ENCODE results near the gene ADCY5. TPM values are rescaled to one million over a fixed set of nuclear protein-coding genes. Genes with fewer than 3 reads are reported as not detected.
"Not testable (repeated sequence)": the region's sequence is repeated elsewhere in the genome, so short reads cannot be mapped to it uniquely, and the experiment has no call there.

ADCY5 gene
- total RNA-seq: not detected

- Mint-ChIP-seq H3K27ac (no peak within 1 kb of the TSS), H3K4me1 (no peaks in the 10 kb centered on the region), H3K4me3 (peak within 1 kb of the TSS; percentile 37), H3K27me3 (peaks cover 48% of the 10 kb centered on the region), H3K9me3 (no peaks in the 10 kb centered on the region), H3K36me3 (ENCODE audit: low read depth) (no peaks in the 10 kb centered on the region)
- ATAC-seq (replicated peaks): no peak
These were observed at the start of gene ADCY5 for GRCh38 chr3:123448536-123449101. Gene ADCY5 (minus strand): TSS chr3:123449090. CDS start chr3:123448545, 545 bp downstream.

- Mint-ChIP-seq H3K27ac (no peak overlapping the region), H3K4me3 (no peak overlapping the region)
- no peak for ATAC-seq (replicated peaks)
These were observed 45.0 kb upstream of the ADCY5 start for GRCh38 chr3:123493912-123494311.

GRCh38 chr3:123491966-123492587 lies 43.2 kb upstream of the ADCY5 start:
- H3K27ac Mint-ChIP-seq: no peak overlapping the region
- H3K9me3 Mint-ChIP-seq: no peaks in the 10 kb centered on the region
- H3K4me3 Mint-ChIP-seq: no peak overlapping the region
- no peaks in the 10 kb centered on the region for H3K4me1 Mint-ChIP-seq
- peaks cover 37% of the 10 kb centered on the region for H3K36me3 Mint-ChIP-seq (ENCODE audit: low read depth)
- ATAC-seq (replicated peaks): no peak
- H3K27me3 Mint-ChIP-seq: no peaks in the 10 kb centered on the region

More at GRCh38 chr3:123493912-123494311, 45.0 kb upstream of the ADCY5 start:
- Mint-ChIP-seq H3K27me3 (no peaks in the 10 kb centered on the region), H3K36me3 (ENCODE audit: low read depth) (peaks cover 52% of the 10 kb centered on the region), H3K4me1 (no peaks in the 10 kb centered on the region), H3K9me3 (no peaks in the 10 kb centered on the region)

GRCh38 chr3:123489400-123490004 lies 40.6 kb upstream of the ADCY5 start:
- Mint-ChIP-seq H3K27me3 (peaks cover 4% of the 10 kb centered on the region), H3K9me3 (no peaks in the 10 kb centered on the region), H3K4me1 (no peaks in the 10 kb centered on the region), H3K36me3 (ENCODE audit: low read depth) (peaks cover 18% of the 10 kb centered on the region), H3K27ac (no peak overlapping the region), H3K4me3 (no peak overlapping the region)
- peak; percentile 45 for ATAC-seq (replicated peaks)

GRCh38 chr3:123488645-123489347 lies 39.9 kb upstream of the ADCY5 start:
- no peak for ATAC-seq (replicated peaks)
- peaks cover 11% of the 10 kb centered on the region for H3K36me3 Mint-ChIP-seq (ENCODE audit: low read depth)
- no peak overlapping the region for H3K27ac Mint-ChIP-seq
- no peaks in the 10 kb centered on the region for H3K9me3 Mint-ChIP-seq
- no peaks in the 10 kb centered on the region for H3K4me1 Mint-ChIP-seq
- H3K4me3 Mint-ChIP-seq: no peak overlapping the region
- peaks cover 4% of the 10 kb centered on the region for H3K27me3 Mint-ChIP-seq

- not testable (repeated sequence) for H3K36me3 Mint-ChIP-seq (ENCODE audit: low read depth)
These were observed 38.2 kb upstream of the ADCY5 start for GRCh38 chr3:123487063-123487462.

GRCh38 chr3:123486460-123486859 lies 37.6 kb upstream of the ADCY5 start:
- Mint-ChIP-seq H3K27me3 (peaks cover 4% of the 10 kb centered on the region), H3K4me1 (no peaks in the 10 kb centered on the region), H3K4me3 (no peak overlapping the region), H3K9me3 (no peaks in the 10 kb centered on the region), H3K36me3 (ENCODE audit: low read depth) (peaks cover 5% of the 10 kb centered on the region), H3K27ac (no peak overlapping the region)
- ATAC-seq (replicated peaks): no peak

More at GRCh38 chr3:123487063-123487462, 38.2 kb upstream of the ADCY5 start:
- H3K4me1 Mint-ChIP-seq; H3K9me3 Mint-ChIP-seq; H3K4me3 Mint-ChIP-seq; ATAC-seq (replicated peaks); H3K27ac Mint-ChIP-seq; H3K27me3 Mint-ChIP-seq: not testable (repeated sequence)

GRCh38 chr3:123485551-123485950 lies 36.7 kb upstream of the ADCY5 start:
- Mint-ChIP-seq H3K36me3 (ENCODE audit: low read depth) (no peaks in the 10 kb centered on the region), H3K27ac (no peak overlapping the region)
- no peak for ATAC-seq (replicated peaks)

GRCh38 chr3:123483146-123483545 lies 34.3 kb upstream of the ADCY5 start:
- no peak overlapping the region for H3K4me3 Mint-ChIP-seq
- no peaks in the 10 kb centered on the region for H3K36me3 Mint-ChIP-seq (ENCODE audit: low read depth)
- no peak overlapping the region for H3K27ac Mint-ChIP-seq
- H3K27me3 Mint-ChIP-seq: peaks cover 16% of the 10 kb centered on the region
- ATAC-seq (replicated peaks): no peak
- no peaks in the 10 kb centered on the region for H3K4me1 Mint-ChIP-seq
- no peaks in the 10 kb centered on the region for H3K9me3 Mint-ChIP-seq

More at GRCh38 chr3:123485551-123485950, 36.7 kb upstream of the ADCY5 start:
- Mint-ChIP-seq H3K4me3 (no peak overlapping the region), H3K4me1 (no peaks in the 10 kb centered on the region), H3K9me3 (no peaks in the 10 kb centered on the region), H3K27me3 (peaks cover 8% of the 10 kb centered on the region)

GRCh38 chr3:123481722-123482457 lies 33.0 kb upstream of the ADCY5 start:
- peaks cover 24% of the 10 kb centered on the region for H3K27me3 Mint-ChIP-seq
- H3K27ac Mint-ChIP-seq: no peak overlapping the region
- H3K36me3 Mint-ChIP-seq (ENCODE audit: low read depth): no peaks in the 10 kb centered on the region
- ATAC-seq (replicated peaks): no peak
- H3K4me1 Mint-ChIP-seq: no peaks in the 10 kb centered on the region
- no peaks in the 10 kb centered on the region for H3K9me3 Mint-ChIP-seq
- no peak overlapping the region for H3K4me3 Mint-ChIP-seq

GRCh38 chr3:123481071-123481470 lies 32.2 kb upstream of the ADCY5 start:
- Mint-ChIP-seq H3K4me3 (no peak overlapping the region), H3K4me1 (no peaks in the 10 kb centered on the region), H3K27ac (no peak overlapping the region), H3K9me3 (no peaks in the 10 kb centered on the region), H3K36me3 (ENCODE audit: low read depth) (no peaks in the 10 kb centered on the region), H3K27me3 (peaks cover 30% of the 10 kb centered on the region)
- no peak for ATAC-seq (replicated peaks)

- no peak overlapping the region for H3K27ac Mint-ChIP-seq
- H3K4me1 Mint-ChIP-seq: no peaks in the 10 kb centered on the region
- no peak overlapping the region for H3K4me3 Mint-ChIP-seq
- H3K27me3 Mint-ChIP-seq: peaks cover 30% of the 10 kb centered on the region
- ATAC-seq (replicated peaks): no peak
- no peaks in the 10 kb centered on the region for H3K36me3 Mint-ChIP-seq (ENCODE audit: low read depth)
- H3K9me3 Mint-ChIP-seq: no peaks in the 10 kb centered on the region
These were observed 31.5 kb upstream of the ADCY5 start for GRCh38 chr3:123480428-123480827.

- H3K27me3 Mint-ChIP-seq: peaks cover 30% of the 10 kb centered on the region
- no peaks in the 10 kb centered on the region for H3K36me3 Mint-ChIP-seq (ENCODE audit: low read depth)
- H3K4me3 Mint-ChIP-seq: no peak overlapping the region
- no peaks in the 10 kb centered on the region for H3K9me3 Mint-ChIP-seq
- H3K4me1 Mint-ChIP-seq: no peaks in the 10 kb centered on the region
- no peak overlapping the region for H3K27ac Mint-ChIP-seq
- ATAC-seq (replicated peaks): no peak
These were observed 31.0 kb upstream of the ADCY5 start for GRCh38 chr3:123479891-123480290.

GRCh38 chr3:123478314-123478713 lies 29.4 kb upstream of the ADCY5 start:
- H3K27me3 Mint-ChIP-seq: peaks cover 30% of the 10 kb centered on the region
- H3K4me3 Mint-ChIP-seq: no peak overlapping the region
- H3K4me1 Mint-ChIP-seq: no peaks in the 10 kb centered on the region
- no peak overlapping the region for H3K27ac Mint-ChIP-seq
- no peaks in the 10 kb centered on the region for H3K9me3 Mint-ChIP-seq
- no peaks in the 10 kb centered on the region for H3K36me3 Mint-ChIP-seq (ENCODE audit: low read depth)
- ATAC-seq (replicated peaks): no peak

All from activated T-helper 17 cell treated with anti-CD3 and anti-CD28 coated beads, Interleukin-2, amount 50 U/mL, for 72 hours (primary cell).